Activated naive CD4-positive, alpha-beta T cell treated with anti-CD3 and anti-CD28 coated beads, Interleukin-2, amount 50 U/mL, for 16 hours (primary cell): ENCODE results near the gene DPP4.
"Not testable (repeated sequence)": the region's sequence is repeated elsewhere in the genome, so short reads cannot be mapped to it uniquely, and the experiment has no call there.

ENCODE experiments used
- DNase-seq: peaks from one replicate; pipeline ENCODE4 v3.0.0-alpha.2; 2020

The DPP4 gene

DNA sequence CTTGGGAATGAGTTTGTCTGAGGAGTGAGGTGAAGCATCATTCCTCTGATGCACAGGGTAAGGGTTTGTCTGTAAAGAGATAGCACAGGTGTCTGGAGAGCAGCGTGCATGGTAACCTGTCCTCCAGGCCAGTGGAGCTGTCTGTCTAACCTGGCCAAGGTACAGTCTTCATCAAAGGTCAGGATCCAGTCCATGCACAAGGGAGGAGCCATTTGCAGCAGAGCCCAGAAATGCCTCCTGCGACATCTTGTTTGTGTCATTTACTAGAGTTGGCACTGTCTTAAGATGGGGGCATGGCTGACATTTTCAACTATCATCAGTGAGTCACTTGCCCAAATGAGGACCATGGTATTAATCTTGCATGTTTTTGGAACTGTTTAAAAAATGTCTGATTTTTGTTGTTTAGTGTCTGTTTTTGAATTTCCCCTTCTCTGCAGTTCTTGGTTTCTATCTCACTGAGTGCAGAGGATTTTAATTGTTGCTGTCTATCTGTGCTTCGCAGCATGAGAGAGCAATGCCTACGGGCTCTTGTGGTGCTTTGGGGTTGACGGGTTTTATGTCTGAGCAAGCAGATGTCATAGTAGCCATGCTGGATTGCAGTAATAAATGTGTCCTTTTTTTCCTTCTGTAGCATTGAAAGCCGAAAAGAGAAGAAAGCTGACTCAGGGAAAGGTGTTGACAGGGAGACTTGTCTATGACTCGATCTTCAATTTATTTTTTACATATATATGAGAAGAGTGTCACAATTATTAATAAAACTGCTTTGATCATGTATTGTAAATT is 91.3 kb downstream of the DPP4 start:
- DNase-seq: no peak

DNA sequence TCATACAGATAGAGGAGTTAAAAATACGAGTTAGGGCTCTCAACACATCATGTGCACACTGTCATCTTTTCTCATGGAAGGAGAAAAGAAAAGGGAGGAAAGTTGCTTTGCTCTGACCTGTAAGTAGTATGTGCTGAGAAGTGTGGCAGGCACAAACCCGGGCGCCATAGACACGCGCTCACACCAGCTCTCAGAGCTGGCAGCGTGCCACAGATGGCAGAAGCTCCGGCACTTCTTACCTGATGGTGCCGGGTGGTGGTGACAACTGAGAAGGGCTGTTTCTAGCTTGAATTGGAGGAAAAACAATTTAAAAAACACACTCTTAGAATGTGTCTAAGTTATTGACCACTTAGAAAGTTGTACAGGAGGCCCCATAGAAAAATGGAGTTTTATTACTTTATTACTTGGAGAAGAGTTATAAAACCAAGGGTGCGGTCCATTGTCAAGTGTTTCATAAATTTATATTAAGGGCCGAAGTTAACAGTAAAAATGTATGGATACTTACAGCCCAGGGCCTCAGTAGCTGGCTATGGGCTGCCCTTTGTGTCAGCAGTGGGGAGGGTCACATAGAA is 92.2 kb downstream of the DPP4 start:
- DNase-seq: no peak

GRCh38 chr2:161980976-161981375 is 93.0 kb downstream of the DPP4 start:
- no peak for DNase-seq

DNA sequence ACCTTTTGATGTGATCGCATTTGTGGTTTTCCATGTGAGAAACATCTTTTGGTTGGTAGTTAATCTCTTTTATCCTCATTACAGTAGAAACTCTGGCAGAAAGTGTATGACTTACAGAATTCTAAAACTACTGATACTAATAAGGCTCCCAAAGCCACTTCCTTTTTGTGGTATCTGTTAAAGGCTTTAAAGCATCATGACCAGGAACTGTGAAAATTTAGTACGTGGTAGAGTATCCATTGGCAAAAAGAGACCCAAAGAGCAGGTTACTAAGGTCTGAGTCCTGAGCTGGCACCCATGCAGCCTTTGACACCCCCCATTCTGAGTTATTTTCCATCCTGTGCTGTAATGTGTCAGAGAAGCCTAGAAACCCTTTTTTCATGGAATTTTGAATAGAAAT is 94.5 kb downstream of the DPP4 start:
- no peak for DNase-seq

GRCh38 chr2:161977926-161978325 is 96.1 kb downstream of the DPP4 start:
- not testable (repeated sequence) for DNase-seq

GRCh38 chr2:161976917-161977316 is 97.1 kb downstream of the DPP4 start:
- no peak for DNase-seq

- DNase-seq: no peak
Measured at GRCh38 chr2:161976295-161976694, 97.7 kb downstream of the DPP4 start.

- DNase-seq: no peak
Measured at GRCh38 chr2:161975813-161976160, 98.2 kb downstream of the DPP4 start.

GRCh38 chr2:161975062-161975812 is 98.8 kb downstream of the DPP4 start:
- DNase-seq: no peak

- DNase-seq: no peak
Measured at GRCh38 chr2:161974461-161974860, 99.6 kb downstream of the DPP4 start.

GRCh38 chr2:161972866-161973265 is 101.1 kb downstream of the DPP4 start:
- DNase-seq: no peak

DNA sequence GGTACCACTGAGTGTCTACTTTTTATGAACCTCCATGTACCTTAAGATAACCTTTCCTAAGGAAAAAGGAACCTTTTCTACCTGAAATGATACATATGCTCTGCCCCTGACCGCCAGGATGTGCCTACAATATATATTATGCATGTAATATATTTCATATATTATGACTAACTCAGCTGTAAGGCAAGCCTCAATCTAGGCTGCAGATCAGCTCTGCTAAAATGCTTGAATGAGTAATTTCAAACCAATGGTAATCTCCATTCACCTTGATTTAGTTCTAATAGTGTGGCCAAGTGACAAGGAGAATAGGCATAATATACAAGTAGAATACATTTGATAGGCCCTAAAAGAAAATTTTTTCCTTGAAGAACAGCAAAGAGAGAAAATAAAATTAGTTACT is 101.8 kb downstream of the DPP4 start:
- DNase-seq: no peak

DNA sequence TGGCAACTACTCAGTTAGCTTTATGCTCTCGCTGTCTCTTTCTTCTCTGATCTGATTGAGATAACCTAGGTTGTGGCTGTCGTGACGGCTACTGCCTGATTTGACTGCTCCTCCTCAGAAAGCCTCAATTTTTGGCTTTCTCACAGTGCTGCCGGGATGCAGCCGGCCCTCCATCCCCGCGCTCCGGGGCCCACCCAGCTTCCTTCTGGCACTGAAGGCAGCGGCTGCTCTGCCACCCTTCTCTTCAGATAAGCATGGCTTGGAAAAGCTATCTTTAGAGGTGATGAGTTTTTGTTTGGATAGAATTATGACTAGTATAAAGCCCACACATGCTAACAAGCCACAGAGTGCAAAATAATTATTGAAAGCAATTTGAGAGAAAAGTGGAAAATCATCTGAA is 102.5 kb downstream of the DPP4 start:
- DNase-seq: no peak

DNA sequence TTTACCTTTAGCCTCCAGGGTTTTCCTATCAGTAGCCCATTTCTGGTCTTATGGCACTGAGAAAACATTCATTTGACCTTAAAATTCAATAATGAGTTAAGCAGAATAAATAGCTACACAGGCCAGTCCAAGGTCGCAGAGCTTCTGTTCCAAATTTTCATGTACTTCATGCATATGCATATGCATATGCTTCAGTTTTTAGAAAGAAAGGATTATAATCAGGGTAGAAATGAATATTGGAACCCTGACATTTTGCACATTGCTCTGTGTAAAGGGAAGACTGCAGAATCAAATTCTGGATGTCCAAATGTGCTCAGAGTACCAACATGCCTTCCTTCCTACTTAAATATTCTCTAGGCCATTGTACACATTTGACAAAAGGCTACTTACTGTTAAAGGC is 104.9 kb downstream of the DPP4 start:
- no peak for DNase-seq

DNA sequence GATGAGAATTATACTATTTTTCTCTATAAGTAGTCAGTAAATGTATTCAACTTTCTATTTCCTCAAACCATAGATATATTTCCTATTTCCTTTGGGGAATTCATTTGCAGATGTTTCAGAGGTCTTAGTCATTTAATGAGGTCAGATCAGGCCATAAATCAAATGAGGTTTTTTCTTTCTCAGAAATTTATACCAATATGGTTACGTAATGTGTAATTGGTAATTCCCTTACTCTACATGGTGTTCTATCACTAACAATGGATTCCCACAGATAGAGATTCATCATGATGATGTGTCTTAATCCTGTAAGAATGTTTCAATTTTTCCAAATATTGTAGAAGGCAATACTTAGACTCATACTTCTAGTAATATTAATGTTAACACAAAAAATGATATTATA is 108.0 kb downstream of the DPP4 start:
- DNase-seq: no peak

GRCh38 chr2:161964160-161964559 is 109.9 kb downstream of the DPP4 start:
- DNase-seq: no peak

- DNase-seq: no peak
Measured at GRCh38 chr2:161962160-161962559, 111.9 kb downstream of the DPP4 start.

- DNase-seq: no peak
Measured at GRCh38 chr2:161961061-161961460, 113.0 kb downstream of the DPP4 start.

DNA sequence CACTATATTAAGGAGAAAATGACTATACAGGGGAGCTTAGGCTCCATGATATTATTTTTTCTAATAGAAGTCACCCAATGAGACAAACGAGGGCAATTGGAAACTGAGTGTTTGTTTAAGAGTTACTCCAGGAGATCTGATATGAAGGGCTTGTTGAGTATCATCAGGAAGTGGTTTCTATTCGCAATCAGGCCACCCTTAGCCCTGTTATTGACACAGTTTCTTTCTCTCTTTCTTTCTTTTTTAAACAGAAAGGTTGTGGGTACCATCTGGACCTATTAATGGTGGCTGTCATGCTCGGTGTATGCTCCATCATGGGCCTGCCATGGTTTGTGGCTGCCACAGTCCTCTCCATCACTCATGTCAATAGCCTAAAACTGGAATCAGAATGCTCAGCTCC is 117.3 kb downstream of the DPP4 start:
- DNase-seq: no peak

GRCh38 chr2:161955211-161955610 is 118.8 kb downstream of the DPP4 start:
- no peak for DNase-seq

- no peak for DNase-seq
Measured at GRCh38 chr2:161954103-161954502, 119.9 kb downstream of the DPP4 start.

GRCh38 chr2:161953367-161953766 is 120.6 kb downstream of the DPP4 start:
- DNase-seq: not testable (repeated sequence)

- DNase-seq: no peak
Measured at GRCh38 chr2:161952783-161953191, 121.2 kb downstream of the DPP4 start.

DNA sequence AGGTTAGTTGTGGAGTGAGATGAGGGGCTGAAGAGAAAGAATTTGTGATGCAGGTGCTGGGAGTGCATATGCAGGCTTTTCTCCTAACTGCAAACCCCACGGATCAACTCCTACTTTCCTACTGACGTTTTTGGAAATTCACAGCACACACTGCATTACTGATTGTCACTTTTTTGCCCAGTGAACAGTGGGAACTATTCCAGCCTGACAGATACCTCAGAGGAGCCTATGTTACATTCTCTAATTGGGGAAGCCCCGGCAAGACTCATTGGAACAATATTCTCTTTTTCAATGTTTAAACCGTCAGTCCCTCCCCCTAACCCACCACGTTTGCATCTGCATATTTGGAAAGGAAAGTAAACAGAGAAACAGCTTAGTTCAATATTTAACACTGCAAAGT is 126.2 kb downstream of the DPP4 start:
- no peak for DNase-seq
